A549 (cell line): ENCODE data around the gene CR1. TPM values are rescaled to one million over a fixed set of nuclear protein-coding genes. Genes with fewer than 3 reads are reported as not detected.

Experiments
- ATAC-seq, 2 experiments: fragments of 200-7000 bp in 1 of 2; fragments of >200 bp in 1 of 2; cut with Nextera tagmentation in 1 of 2; cut with Tn5 transposase in 1 of 2; 3 replicates each; pipeline versions ENCODE4 v1.8.0 to v1.9.1; 2018 to 2020; ENCODE audit warnings: mild to moderate bottlenecking in 1 of 2, moderate library complexity in 1 of 2
- CTCF ChIA-PET: fragments of 300-600 bp; sonication (Branson Sonifier 250); formaldehyde crosslinking; extraction: SDS; loops from one replicate; lab custom pipeline; 2021; ENCODE audit warnings: antibody characterized with exemption, inconsistent platforms; lab: Yijun Ruan, JAX
- POLR2A ChIA-PET: fragments of 350-600 bp; formaldehyde crosslinking; extraction: SDS; loops from one replicate; lab custom pipeline; 2021; ENCODE audit warnings: antibody characterized with exemption, inconsistent platforms; lab: Yijun Ruan, JAX
- DNase-seq, 2 experiments: peaks; one replicate each; pipeline versions ENCODE4 v3.0.0 to v3.0.0-alpha.2; 2011 to 2016; ENCODE audit warnings: low read depth in 1 of 2, low spot score in 1 of 2
- FAIRE-seq: peaks from 2 replicates; lab custom pipeline; 2011; peaks lifted over from hg19 to GRCh38; lab: Jason Lieb, UNC
- H3K27ac ChIP-seq, 2 experiments: fragments of >200 bp; sonication (Bioruptor Twin); formaldehyde crosslinking; 3 replicates each; pipeline ENCODE4 v1.5.1; 2016 to 2017
- H3K4me1 ChIP-seq: fragments of >200 bp; sonication (Bioruptor Twin); formaldehyde crosslinking; 3 replicates; pipeline ENCODE4 v1.6.1; 2016
- H3K4me2 ChIP-seq: fragments of >200 bp; sonication (Bioruptor Twin); formaldehyde crosslinking; 3 replicates; pipeline ENCODE4 v1.6.1; 2016
- H3K4me3 ChIP-seq: fragments of >200 bp; sonication (Bioruptor Twin); formaldehyde crosslinking; 3 replicates; pipeline ENCODE4 v1.5.1; 2016
- H3K9me3 ChIP-seq: fragments of >200 bp; sonication (Bioruptor Twin); formaldehyde crosslinking; 3 replicates; pipeline ENCODE4 v1.6.1; 2016
- BCL3 ChIP-seq: fragments of >200 bp; sonication (Bioruptor Twin); formaldehyde crosslinking; IDR thresholded peaks from 3 replicates; pipeline ENCODE4 v1.6.1; 2016
- CBX8 ChIP-seq: fragments of 200-600 bp; sonication (generic); IDR thresholded peaks from 2 replicates; pipeline ENCODE4 v1.6.1; 2016
- CHD2 ChIP-seq: fragments of 150-350 bp; IDR thresholded peaks from 2 replicates; pipeline ENCODE4 v1.6.1; 2014; ENCODE audit warnings: low read length; ENCODE audit not compliant: partially characterized antibody
- CTCF ChIP-seq: fragments of >200 bp; sonication (Bioruptor Twin); formaldehyde crosslinking; IDR thresholded peaks from 3 replicates; pipeline ENCODE4 v1.5.1; 2016
- FOXS1 ChIP-seq: fragments of 250-450 bp; sonication (Bioruptor Pico); IDR thresholded peaks from 2 replicates; pipeline ENCODE4 v1.5.0; 2020; ENCODE audit warnings: mild to moderate bottlenecking, moderate library complexity
- GATA3 ChIP-seq: IDR thresholded peaks from 2 replicates; pipeline ENCODE4 v1.6.1; 2012; ENCODE audit warnings: borderline replicate concordance
- HDAC2 ChIP-seq: fragments of 200-600 bp; sonication (generic); IDR thresholded peaks from 2 replicates; pipeline ENCODE4 v1.6.1; 2016
- HES2 ChIP-seq: fragments of >200 bp; sonication (Bioruptor Twin); formaldehyde crosslinking; IDR thresholded peaks from 2 replicates; pipeline ENCODE4 v1.6.1; 2016
- HEYL ChIP-seq: fragments of 250-450 bp; sonication (Bioruptor Pico); IDR thresholded peaks from 2 replicates; pipeline ENCODE4 v1.8.0; 2021; ENCODE audit warnings: mild to moderate bottlenecking, moderate library complexity
- HMGXB4 ChIP-seq: fragments of 250-450 bp; sonication (Bioruptor Pico); IDR thresholded peaks from 2 replicates; pipeline ENCODE4 v1.5.0; 2021; ENCODE audit warnings: mild to moderate bottlenecking, moderate library complexity, borderline replicate concordance
- KDM1A ChIP-seq: fragments of 200-600 bp; sonication (generic); IDR thresholded peaks from 2 replicates; pipeline ENCODE4 v1.6.1; 2016; ENCODE audit warnings: low read depth, mild to moderate bottlenecking
- KDM5A ChIP-seq: fragments of 200-600 bp; sonication (generic); IDR thresholded peaks from 2 replicates; pipeline ENCODE4 v1.6.1; 2016; ENCODE audit warnings: antibody characterized with exemption, mild to moderate bottlenecking
- NPAS2 ChIP-seq: fragments of 250-450 bp; sonication (Bioruptor Pico); IDR thresholded peaks from 2 replicates; pipeline ENCODE4 v1.8.0; 2022; ENCODE audit warnings: mild to moderate bottlenecking, moderate library complexity, borderline replicate concordance
- PBX3 ChIP-seq: IDR thresholded peaks from 2 replicates; pipeline ENCODE4 v1.6.1; 2012
- POLR2AphosphoS2 ChIP-seq: conservative IDR thresholded peaks from 2 replicates; pipeline ENCODE4 v1.6.1; 2012; ENCODE audit warnings: low read length, improper control_type of control experiment, inconsistent platforms
- RAD21 ChIP-seq, 2 experiments: fragments of >200 bp in 1 of 2; sonication (Bioruptor Twin) in 1 of 2; formaldehyde crosslinking in 1 of 2; IDR thresholded peaks in 1 of 2; conservative IDR thresholded peaks in 1 of 2; 2 replicates in 1 of 2; 3 replicates in 1 of 2; pipeline ENCODE4 v1.6.1; 2012 to 2018; ENCODE audit warnings: inconsistent platforms in 1 of 2
- RCOR1 ChIP-seq: fragments of 150-350 bp; IDR thresholded peaks from 2 replicates; pipeline ENCODE4 v1.6.1; 2014; ENCODE audit warnings: antibody characterized with exemption, low read length, low read depth
- SMC3 ChIP-seq: fragments of >200 bp; sonication (Bioruptor Twin); formaldehyde crosslinking; IDR thresholded peaks from 3 replicates; pipeline ENCODE4 v1.6.1; 2018; ENCODE audit warnings: inconsistent platforms
- TFCP2L1 ChIP-seq: fragments of 250-450 bp; sonication (Bioruptor Pico); IDR thresholded peaks from 2 replicates; pipeline ENCODE4 v1.5.0; 2021; ENCODE audit warnings: mild to moderate bottlenecking
- ZC3H11A ChIP-seq: fragments of 450-650 bp; IDR thresholded peaks from 2 replicates; pipeline ENCODE4 v1.6.1; 2014; ENCODE audit warnings: antibody characterized with exemption, mild to moderate bottlenecking
- ZFP36 ChIP-seq: fragments of 450-650 bp; IDR thresholded peaks from 2 replicates; pipeline ENCODE4 v1.6.1; 2014; ENCODE audit warnings: borderline replicate concordance; ENCODE audit not compliant: partially characterized antibody
- ZNF302 ChIP-seq: fragments of 250-450 bp; sonication (Bioruptor Pico); IDR thresholded peaks from 2 replicates; pipeline ENCODE4 v1.9.0; 2021; ENCODE audit warnings: inconsistent platforms, mild to moderate bottlenecking, moderate library complexity
- WGBS: methylation state at CpG from one replicate; pipeline ENCODE4 v1.1.6; 2017; ENCODE audit errors: missing lambda C conversion rate; 5-methylcytosine and 5-hydroxymethylcytosine counted together
- polyA plus RNA-seq, 4 experiments: library from polyadenylated mRNA; depleted of rRNA in 3 of 4; stranded (reverse); fragments of >200 nt; fragmentation: RNase III in 1 of 4; extraction: RNeasy Plus Mini Kit Qiagen cat#74134 plus additional on column Dnase treatment in 1 of 4; gene quantifications; 2 replicates in 3 of 4; 3 replicates in 1 of 4; pipeline ENCODE4 v1.2.3, GENCODE V29; 2011 to 2017

Gene CR1
- polyA plus RNA-seq, 2 of the 4 experiments (the other 2 are of a cell fraction) = not detected

- POLR2A ChIA-PET = no interaction called here
- CTCF ChIA-PET = interaction anchor here (0.8 to 4.5 kb wide), 10 partner anchors 10 to 120 kb away, joined by 3 to 17 read pairs (median 5); no protein-coding TSS in a partner anchor
- DNase-seq (no peak), FAIRE-seq (no peak), ATAC-seq (peak; percentile 35 to 52; a peak in 1 of 6 replicates)
- H3K4me3 ChIP-seq = no peak overlapping the region
- no peak for TF ChIP-seq RCOR1
- TF ChIP-seq CBX8 = no peak
- TF ChIP-seq PBX3 = no peak
- TF ChIP-seq KDM5A = no peak
- TF ChIP-seq HDAC2 = no peak
- no peak for TF ChIP-seq POLR2AphosphoS2
- no peak for TF ChIP-seq HES2
- no peak for TF ChIP-seq KDM1A
- TF ChIP-seq BCL3 = no peak
- no peak for TF ChIP-seq HEYL (CRISPR knock-in tag)
- TF ChIP-seq GATA3 = no peak
- TF ChIP-seq NPAS2 (CRISPR knock-in tag) = no peak
- TF ChIP-seq ZFP36 = no peak
- TF ChIP-seq CHD2 = no peak
- no peak for TF ChIP-seq HMGXB4 (CRISPR knock-in tag)
- no peak for TF ChIP-seq TFCP2L1 (CRISPR knock-in tag)
- no peak for TF ChIP-seq ZNF302
- H3K9me3 ChIP-seq = no peaks in the 10 kb centered on the region
- H3K4me1 ChIP-seq = no peaks in the 10 kb centered on the region
- H3K27ac ChIP-seq = no peak overlapping the region
- 12% methylated on average over 5 of the region's 5 CpGs for WGBS
- no peak overlapping the region for H3K4me2 ChIP-seq
Observed at GRCh38 chr1:207578796-207579435, 83.0 kb downstream of the CR1 start.

- ChIA-PET POLR2A (no interaction called here), CTCF (interaction anchor here (0.8 to 4.5 kb wide), 10 partner anchors 9 to 119 kb away, joined by 3 to 17 read pairs (median 5); no protein-coding TSS in a partner anchor)
- no peak for FAIRE-seq
- no peaks in the 10 kb centered on the region for H3K4me1 ChIP-seq
- no peaks in the 10 kb centered on the region for H3K9me3 ChIP-seq
- TF ChIP-seq ZC3H11A (no peak), SMC3 (peak; percentile 67), FOXS1 (CRISPR knock-in tag) (no peak), CTCF (peak; percentile 65), RAD21 (conservative IDR thresholded peaks at IDR 0.05 in 1 of 2, IDR thresholded peaks at IDR 0.05 in 1 of 2) (peak; percentile 58)
- H3K27ac ChIP-seq = no peak overlapping the region
- peak; percentile 98 to 99 for ATAC-seq
- DNase-seq = peak; percentile 15 to 64
- 3% methylated on average over 4 of the region's 4 CpGs for WGBS
- no peak overlapping the region for H3K4me2 ChIP-seq
- no peak overlapping the region for H3K4me3 ChIP-seq
Observed at GRCh38 chr1:207579436-207579799, 83.5 kb downstream of the CR1 start.
